HepG2 (cell line): Measurements from ENCODE around the gene CHPF. TPM values are rescaled to one million over a fixed set of nuclear protein-coding genes. Genes with fewer than 3 reads are reported as not detected.

Source experiments
- ISL2 ChIP-seq: sonication (generic); formaldehyde crosslinking; IDR thresholded peaks from 2 replicates; pipeline ENCODE4 v1.5.0; 2020; ENCODE audit warnings: missing genetic modification reagents
- MLLT10 ChIP-seq: sonication (generic); formaldehyde crosslinking; IDR thresholded peaks from 2 replicates; pipeline ENCODE4 v1.4.0; 2020; ENCODE audit warnings: missing genetic modification reagents
- NRL ChIP-seq: sonication (generic); formaldehyde crosslinking; IDR thresholded peaks from 2 replicates; pipeline ENCODE4 v1.5.0; 2020; ENCODE audit warnings: missing genetic modification reagents, mild to moderate bottlenecking, moderate library complexity, borderline replicate concordance
- STAG1 ChIP-seq: sonication (generic); formaldehyde crosslinking; IDR thresholded peaks from 2 replicates; pipeline ENCODE4 v1.4.0; 2020; ENCODE audit warnings: missing genetic modification reagents
- ZBTB38 ChIP-seq: sonication (generic); formaldehyde crosslinking; IDR thresholded peaks from 2 replicates; pipeline ENCODE4 v1.5.1; 2020; ENCODE audit warnings: mild to moderate bottlenecking, missing genetic modification reagents
- ZFYVE20 ChIP-seq: sonication (generic); formaldehyde crosslinking; IDR thresholded peaks from 2 replicates; pipeline ENCODE4 v1.8.0; 2023; ENCODE audit warnings: low read depth, mild to moderate bottlenecking, moderate library complexity, missing genetic modification reagents, borderline replicate concordance
- ZNF431 ChIP-seq: sonication (generic); formaldehyde crosslinking; IDR thresholded peaks from 2 replicates; pipeline ENCODE4 v1.9.0; 2022; ENCODE audit warnings: missing genetic modification reagents, low read depth, mild to moderate bottlenecking, borderline replicate concordance
- ZNF451 ChIP-seq: sonication (generic); formaldehyde crosslinking; IDR thresholded peaks from 2 replicates; pipeline ENCODE4 v1.5.0; 2020; ENCODE audit warnings: mild to moderate bottlenecking, missing genetic modification reagents
- ZNF83 ChIP-seq: sonication (generic); formaldehyde crosslinking; IDR thresholded peaks from 2 replicates; pipeline ENCODE4 v1.4.0; 2020; ENCODE audit warnings: missing genetic modification reagents, mild to moderate bottlenecking, borderline replicate concordance
- polyA plus RNA-seq, 8 experiments: library from polyadenylated mRNA; depleted of rRNA in 3 of 8; stranded (reverse) in 7 of 8; unstranded in 1 of 8; fragments of >200 nt; fragmentation: Illumina TruSeq in 4 of 8; extraction: Trizol in 4 of 8; gene quantifications; 2 replicates each; pipeline versions ENCODE4 v1.2.1 to v1.2.3, GENCODE V29; 2011 to 2016; ENCODE audit warnings: low read depth in 4 of 8, missing spikeins in 1 of 8, mixed read lengths in 1 of 8; ENCODE audit not compliant: insufficient read depth in 1 of 8
- total RNA-seq, 5 experiments: library from RNA; depleted of rRNA; stranded (reverse); fragments of >200 nt; fragmentation: Illumina TruSeq; extraction: Trizol; gene quantifications; 2 replicates each; pipeline ENCODE4 v1.2.3, GENCODE V29; 2016; ENCODE audit warnings: low read depth in 1 of 5
- TF ChIP-seq, protein P1 (sequence below): sonication (generic); formaldehyde crosslinking; IDR thresholded peaks from 2 replicates; pipeline ENCODE4 v1.4.0; 2020; ENCODE audit warnings: missing genetic modification reagents
- TF ChIP-seq, protein P2 (sequence below): IDR thresholded peaks from 2 replicates; pipeline ENCODE4 v1.6.1; 2016; ENCODE audit warnings: mild to moderate bottlenecking, missing biosample characterization, missing genetic modification reagents
- TF ChIP-seq, protein P3 (sequence below): sonication (generic); formaldehyde crosslinking; IDR thresholded peaks from 2 replicates; pipeline ENCODE4 v1.4.0; 2020; ENCODE audit warnings: mild to moderate bottlenecking, missing genetic modification reagents, borderline replicate concordance
- TF ChIP-seq, protein P4 (sequence below): sonication (generic); formaldehyde crosslinking; IDR thresholded peaks from 2 replicates; pipeline ENCODE4 v1.4.0; 2020; ENCODE audit warnings: missing genetic modification reagents
- TF ChIP-seq, protein P5 (sequence below): IDR thresholded peaks from 2 replicates; pipeline ENCODE4 v1.6.1; 2016; ENCODE audit warnings: missing compliant biosample characterization, missing genetic modification reagents, borderline replicate concordance
- TF ChIP-seq, protein P6 (sequence below): sonication (generic); formaldehyde crosslinking; IDR thresholded peaks from 2 replicates; pipeline ENCODE4 v1.8.0; 2022; ENCODE audit warnings: mild to moderate bottlenecking, missing genetic modification reagents, moderate library complexity

Gene CHPF
- total and polyA plus RNA-seq, 2 of the 13 experiments (the other 11 are each of a cell fraction or from before 2014, with no cell fraction given) = 79.6 to 111 TPM

DNA sequence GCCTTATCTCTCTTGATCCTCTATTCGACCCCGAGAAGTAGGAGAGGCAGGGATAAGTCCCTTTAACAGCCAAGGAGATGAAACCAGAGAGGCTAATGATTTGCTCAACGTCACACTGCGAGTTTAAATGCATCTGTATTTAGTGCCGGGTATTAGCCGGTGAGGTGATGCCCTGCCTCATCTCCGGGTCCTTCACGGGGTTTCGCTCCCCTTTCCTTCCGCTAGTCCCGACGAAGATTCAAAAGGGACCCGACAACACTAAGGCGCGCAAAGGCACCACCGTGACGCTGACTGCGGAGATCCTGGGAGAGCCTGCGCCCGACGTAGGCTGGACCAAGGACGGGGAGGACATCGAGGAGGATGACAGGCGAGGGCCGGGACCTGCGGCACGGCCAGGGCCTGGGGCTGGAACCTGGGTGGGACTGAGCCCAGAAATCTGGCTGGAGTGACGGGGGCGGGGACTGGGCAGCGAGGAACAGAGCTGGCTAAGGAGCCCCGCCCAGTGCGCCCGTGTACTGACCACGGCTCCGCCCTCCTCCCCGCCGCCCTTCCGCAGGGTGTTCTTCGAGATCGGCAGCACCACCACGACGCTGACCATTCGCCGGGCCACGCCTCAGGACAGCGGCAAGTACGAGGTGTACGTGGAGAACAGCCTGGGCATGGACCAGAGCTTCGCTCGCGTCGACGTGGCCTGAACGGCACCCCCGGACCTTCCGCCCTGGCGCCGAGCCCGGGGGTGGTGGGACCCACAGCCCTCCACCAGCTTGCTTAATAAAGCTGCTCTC lies 45.9 kb downstream of the CHPF start (continued):
- TF ChIP-seq, protein P1, sequence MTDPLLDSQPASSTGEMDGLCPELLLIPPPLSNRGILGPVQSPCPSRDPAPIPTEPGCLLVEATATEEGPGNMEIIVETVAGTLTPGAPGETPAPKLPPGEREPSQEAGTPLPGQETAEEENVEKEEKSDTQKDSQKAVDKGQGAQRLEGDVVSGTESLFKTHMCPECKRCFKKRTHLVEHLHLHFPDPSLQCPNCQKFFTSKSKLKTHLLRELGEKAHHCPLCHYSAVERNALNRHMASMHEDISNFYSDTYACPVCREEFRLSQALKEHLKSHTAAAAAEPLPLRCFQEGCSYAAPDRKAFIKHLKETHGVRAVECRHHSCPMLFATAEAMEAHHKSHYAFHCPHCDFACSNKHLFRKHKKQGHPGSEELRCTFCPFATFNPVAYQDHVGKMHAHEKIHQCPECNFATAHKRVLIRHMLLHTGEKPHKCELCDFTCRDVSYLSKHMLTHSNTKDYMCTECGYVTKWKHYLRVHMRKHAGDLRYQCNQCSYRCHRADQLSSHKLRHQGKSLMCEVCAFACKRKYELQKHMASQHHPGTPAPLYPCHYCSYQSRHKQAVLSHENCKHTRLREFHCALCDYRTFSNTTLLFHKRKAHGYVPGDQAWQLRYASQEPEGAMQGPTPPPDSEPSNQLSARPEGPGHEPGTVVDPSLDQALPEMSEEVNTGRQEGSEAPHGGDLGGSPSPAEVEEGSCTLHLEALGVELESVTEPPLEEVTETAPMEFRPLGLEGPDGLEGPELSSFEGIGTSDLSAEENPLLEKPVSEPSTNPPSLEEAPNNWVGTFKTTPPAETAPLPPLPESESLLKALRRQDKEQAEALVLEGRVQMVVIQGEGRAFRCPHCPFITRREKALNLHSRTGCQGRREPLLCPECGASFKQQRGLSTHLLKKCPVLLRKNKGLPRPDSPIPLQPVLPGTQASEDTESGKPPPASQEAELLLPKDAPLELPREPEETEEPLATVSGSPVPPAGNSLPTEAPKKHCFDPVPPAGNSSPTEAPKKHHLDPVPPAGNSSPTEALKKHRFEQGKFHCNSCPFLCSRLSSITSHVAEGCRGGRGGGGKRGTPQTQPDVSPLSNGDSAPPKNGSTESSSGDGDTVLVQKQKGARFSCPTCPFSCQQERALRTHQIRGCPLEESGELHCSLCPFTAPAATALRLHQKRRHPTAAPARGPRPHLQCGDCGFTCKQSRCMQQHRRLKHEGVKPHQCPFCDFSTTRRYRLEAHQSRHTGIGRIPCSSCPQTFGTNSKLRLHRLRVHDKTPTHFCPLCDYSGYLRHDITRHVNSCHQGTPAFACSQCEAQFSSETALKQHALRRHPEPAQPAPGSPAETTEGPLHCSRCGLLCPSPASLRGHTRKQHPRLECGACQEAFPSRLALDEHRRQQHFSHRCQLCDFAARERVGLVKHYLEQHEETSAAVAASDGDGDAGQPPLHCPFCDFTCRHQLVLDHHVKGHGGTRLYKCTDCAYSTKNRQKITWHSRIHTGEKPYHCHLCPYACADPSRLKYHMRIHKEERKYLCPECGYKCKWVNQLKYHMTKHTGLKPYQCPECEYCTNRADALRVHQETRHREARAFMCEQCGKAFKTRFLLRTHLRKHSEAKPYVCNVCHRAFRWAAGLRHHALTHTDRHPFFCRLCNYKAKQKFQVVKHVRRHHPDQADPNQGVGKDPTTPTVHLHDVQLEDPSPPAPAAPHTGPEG (CRISPR knock-in tag) = no peak
- peak; percentile 91 for TF ChIP-seq NRL (CRISPR knock-in tag)
- TF ChIP-seq, protein P2, sequence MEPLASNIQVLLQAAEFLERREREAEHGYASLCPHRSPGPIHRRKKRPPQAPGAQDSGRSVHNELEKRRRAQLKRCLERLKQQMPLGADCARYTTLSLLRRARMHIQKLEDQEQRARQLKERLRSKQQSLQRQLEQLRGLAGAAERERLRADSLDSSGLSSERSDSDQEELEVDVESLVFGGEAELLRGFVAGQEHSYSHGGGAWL (CRISPR knock-in tag) = peak; percentile 83; the same call in 1 of the 2 replicates
- TF ChIP-seq, protein P3, sequence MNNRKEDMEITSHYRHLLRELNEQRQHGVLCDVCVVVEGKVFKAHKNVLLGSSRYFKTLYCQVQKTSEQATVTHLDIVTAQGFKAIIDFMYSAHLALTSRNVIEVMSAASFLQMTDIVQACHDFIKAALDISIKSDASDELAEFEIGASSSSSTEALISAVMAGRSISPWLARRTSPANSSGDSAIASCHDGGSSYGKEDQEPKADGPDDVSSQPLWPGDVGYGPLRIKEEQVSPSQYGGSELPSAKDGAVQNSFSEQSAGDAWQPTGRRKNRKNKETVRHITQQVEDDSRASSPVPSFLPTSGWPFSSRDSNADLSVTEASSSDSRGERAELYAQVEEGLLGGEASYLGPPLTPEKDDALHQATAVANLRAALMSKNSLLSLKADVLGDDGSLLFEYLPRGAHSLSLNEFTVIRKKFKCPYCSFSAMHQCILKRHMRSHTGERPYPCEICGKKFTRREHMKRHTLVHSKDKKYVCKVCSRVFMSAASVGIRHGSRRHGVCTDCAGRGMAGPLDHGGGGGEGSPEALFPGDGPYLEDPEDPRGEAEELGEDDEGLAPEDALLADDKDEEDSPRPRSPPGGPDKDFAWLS (CRISPR knock-in tag) = no peak
- TF ChIP-seq, protein P4, sequence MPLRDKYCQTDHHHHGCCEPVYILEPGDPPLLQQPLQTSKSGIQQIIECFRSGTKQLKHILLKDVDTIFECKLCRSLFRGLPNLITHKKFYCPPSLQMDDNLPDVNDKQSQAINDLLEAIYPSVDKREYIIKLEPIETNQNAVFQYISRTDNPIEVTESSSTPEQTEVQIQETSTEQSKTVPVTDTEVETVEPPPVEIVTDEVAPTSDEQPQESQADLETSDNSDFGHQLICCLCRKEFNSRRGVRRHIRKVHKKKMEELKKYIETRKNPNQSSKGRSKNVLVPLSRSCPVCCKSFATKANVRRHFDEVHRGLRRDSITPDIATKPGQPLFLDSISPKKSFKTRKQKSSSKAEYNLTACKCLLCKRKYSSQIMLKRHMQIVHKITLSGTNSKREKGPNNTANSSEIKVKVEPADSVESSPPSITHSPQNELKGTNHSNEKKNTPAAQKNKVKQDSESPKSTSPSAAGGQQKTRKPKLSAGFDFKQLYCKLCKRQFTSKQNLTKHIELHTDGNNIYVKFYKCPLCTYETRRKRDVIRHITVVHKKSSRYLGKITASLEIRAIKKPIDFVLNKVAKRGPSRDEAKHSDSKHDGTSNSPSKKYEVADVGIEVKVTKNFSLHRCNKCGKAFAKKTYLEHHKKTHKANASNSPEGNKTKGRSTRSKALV (CRISPR knock-in tag) = no peak; the same call in 1 of the 2 replicates
- TF ChIP-seq ZNF431 = 0 out of 2 replicates have a peak, but pooled peaks have one; percentile 42
- TF ChIP-seq ZFYVE20 = no peak
- TF ChIP-seq, protein P5, sequence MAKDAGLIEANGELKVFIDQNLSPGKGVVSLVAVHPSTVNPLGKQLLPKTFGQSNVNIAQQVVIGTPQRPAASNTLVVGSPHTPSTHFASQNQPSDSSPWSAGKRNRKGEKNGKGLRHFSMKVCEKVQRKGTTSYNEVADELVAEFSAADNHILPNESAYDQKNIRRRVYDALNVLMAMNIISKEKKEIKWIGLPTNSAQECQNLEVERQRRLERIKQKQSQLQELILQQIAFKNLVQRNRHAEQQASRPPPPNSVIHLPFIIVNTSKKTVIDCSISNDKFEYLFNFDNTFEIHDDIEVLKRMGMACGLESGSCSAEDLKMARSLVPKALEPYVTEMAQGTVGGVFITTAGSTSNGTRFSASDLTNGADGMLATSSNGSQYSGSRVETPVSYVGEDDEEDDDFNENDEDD (CRISPR knock-in tag) = peak; percentile 74; the same call in 1 of the 2 replicates
- no peak for TF ChIP-seq MLLT10 (CRISPR knock-in tag)
- TF ChIP-seq STAG1 (CRISPR knock-in tag) = no peak
- peak; percentile 21; the same call in 1 of the 2 replicates for TF ChIP-seq ZBTB38 (CRISPR knock-in tag)
- TF ChIP-seq ZNF83 (CRISPR knock-in tag) = peak; percentile 75; the same call in 1 of the 2 replicates
- TF ChIP-seq, protein P6, sequence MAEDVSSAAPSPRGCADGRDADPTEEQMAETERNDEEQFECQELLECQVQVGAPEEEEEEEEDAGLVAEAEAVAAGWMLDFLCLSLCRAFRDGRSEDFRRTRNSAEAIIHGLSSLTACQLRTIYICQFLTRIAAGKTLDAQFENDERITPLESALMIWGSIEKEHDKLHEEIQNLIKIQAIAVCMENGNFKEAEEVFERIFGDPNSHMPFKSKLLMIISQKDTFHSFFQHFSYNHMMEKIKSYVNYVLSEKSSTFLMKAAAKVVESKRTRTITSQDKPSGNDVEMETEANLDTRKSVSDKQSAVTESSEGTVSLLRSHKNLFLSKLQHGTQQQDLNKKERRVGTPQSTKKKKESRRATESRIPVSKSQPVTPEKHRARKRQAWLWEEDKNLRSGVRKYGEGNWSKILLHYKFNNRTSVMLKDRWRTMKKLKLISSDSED = no peak
- TF ChIP-seq ISL2 (CRISPR knock-in tag) = no peak
- TF ChIP-seq ZNF451 = peak; percentile 84; the same call in 1 of the 2 replicates
